ENCODE data around the gene SLC9A9.
"Not testable (repeated sequence)": the region's sequence is repeated elsewhere in the genome, so short reads cannot be mapped to it uniquely, and the experiment has no call there.

The SLC9A9 gene

GRCh38 chr3:143465666-143466065, 382.6 kb downstream of the SLC9A9 start:
- DNase-seq (ENCODE audit: low read depth in 2 of 2), result no peak

GRCh38 chr3:143464850-143465249, 383.4 kb downstream of the SLC9A9 start:
- DNase-seq (ENCODE audit: low read depth in 2 of 2), result no peak

GRCh38 chr3:143455480-143455879, 392.8 kb downstream of the SLC9A9 start:
- no peak for DNase-seq (ENCODE audit: low read depth in 2 of 2)

GRCh38 chr3:143450632-143451031, 397.6 kb downstream of the SLC9A9 start:
- no peak for DNase-seq (ENCODE audit: low read depth in 2 of 2)

GRCh38 chr3:143447491-143447890, 400.8 kb downstream of the SLC9A9 start:
- no peak for DNase-seq (ENCODE audit: low read depth in 2 of 2)

GRCh38 chr3:143445118-143445517, 403.1 kb downstream of the SLC9A9 start:
- DNase-seq (ENCODE audit: low read depth in 2 of 2), result no peak

GRCh38 chr3:143443851-143444331, 404.4 kb downstream of the SLC9A9 start:
- DNase-seq (ENCODE audit: low read depth in 2 of 2), result peak; percentile 79

- DNase-seq (ENCODE audit: low read depth in 2 of 2), result no peak
Measured at GRCh38 chr3:143442814-143443447, 405.3 kb downstream of the SLC9A9 start.

- no peak for DNase-seq (ENCODE audit: low read depth in 2 of 2)
Measured at GRCh38 chr3:143441516-143442171, 406.6 kb downstream of the SLC9A9 start.

GRCh38 chr3:143439817-143440216, 408.5 kb downstream of the SLC9A9 start:
- no peak for DNase-seq (ENCODE audit: low read depth in 2 of 2)

- DNase-seq (ENCODE audit: low read depth in 2 of 2), result no peak
Measured at GRCh38 chr3:143437405-143437804, 410.9 kb downstream of the SLC9A9 start.

- no peak for DNase-seq (ENCODE audit: low read depth in 2 of 2)
Measured at GRCh38 chr3:143436231-143436930, 411.9 kb downstream of the SLC9A9 start.

GRCh38 chr3:143433787-143434378, 414.4 kb downstream of the SLC9A9 start:
- no peak for DNase-seq (ENCODE audit: low read depth in 2 of 2)

- DNase-seq (ENCODE audit: low read depth in 2 of 2), result not testable (repeated sequence)
Measured at GRCh38 chr3:143431298-143431697, 417.0 kb downstream of the SLC9A9 start.

- DNase-seq (ENCODE audit: low read depth in 2 of 2), result no peak
Measured at GRCh38 chr3:143430568-143430967, 417.7 kb downstream of the SLC9A9 start.

GRCh38 chr3:143429628-143430514, 418.4 kb downstream of the SLC9A9 start:
- no peak for DNase-seq (ENCODE audit: low read depth in 2 of 2)

- no peak for DNase-seq (ENCODE audit: low read depth in 2 of 2)
Measured at GRCh38 chr3:143428294-143428693, 420.0 kb downstream of the SLC9A9 start.

GRCh38 chr3:143427631-143428030, 420.6 kb downstream of the SLC9A9 start:
- no peak for DNase-seq (ENCODE audit: low read depth in 2 of 2)

GRCh38 chr3:143424874-143425273, 423.4 kb downstream of the SLC9A9 start:
- no peak for DNase-seq (ENCODE audit: low read depth in 2 of 2)

GRCh38 chr3:143421556-143421955, 426.7 kb downstream of the SLC9A9 start:
- DNase-seq (ENCODE audit: low read depth in 2 of 2), result no peak

GRCh38 chr3:143419611-143420010, 428.7 kb downstream of the SLC9A9 start:
- DNase-seq (ENCODE audit: low read depth in 2 of 2), result no peak

Measured in fibroblast of skin of left quadriceps (primary cell).